Progenitor cell of endocrine pancreas (in vitro differentiated cells): ENCODE results near the gene ABL2. TPM values are rescaled to one million over a fixed set of nuclear protein-coding genes. Genes with fewer than 3 reads are reported as not detected.
A peak's percentile ranks its signal among the peaks of the same experiment; 100 is the strongest.

Experiments
- DNase-seq: peaks from one replicate; pipeline ENCODE4 v3.0.0; 2021; ENCODE audit warnings: low spot score; ENCODE audit not compliant: unreplicated experiment
- H3K27ac Mint-ChIP-seq: 2 replicates; pipeline ENCODE4 v1.8.0; 2021; ENCODE audit warnings: mild to moderate bottlenecking, moderate library complexity, mixed read lengths
- H3K27me3 Mint-ChIP-seq: 2 replicates; pipeline ENCODE4 v1.8.0; 2021; ENCODE audit warnings: mixed read lengths
- H3K36me3 Mint-ChIP-seq: 2 replicates; pipeline ENCODE4 v1.8.0; 2022; ENCODE audit warnings: mixed read lengths; ENCODE audit not compliant: insufficient read depth
- H3K4me1 Mint-ChIP-seq: 2 replicates; pipeline ENCODE4 v1.8.0; 2021; ENCODE audit warnings: low read depth, mixed read lengths
- H3K4me3 Mint-ChIP-seq: 2 replicates; pipeline ENCODE4 v1.8.0; 2021; ENCODE audit warnings: low read depth, mild to moderate bottlenecking, moderate library complexity, mixed read lengths
- H3K9me3 Mint-ChIP-seq: 2 replicates; pipeline ENCODE4 v1.8.0; 2021; ENCODE audit warnings: low read depth, mixed read lengths
- CTCF ChIP-seq: fragments of 200-600 bp; sonication (generic); IDR thresholded peaks from one replicate; pipeline ENCODE4 v1.5.0; 2021; ENCODE audit warnings: antibody characterized with exemption, mild to moderate bottlenecking; ENCODE audit not compliant: unreplicated experiment
- total RNA-seq: library from RNA; stranded (reverse); gene quantifications from 2 replicates; pipeline ENCODE4 v1.2.1, GENCODE V29; 2021

Gene ABL2
- total RNA-seq, 1 donor from 2014 or later, result 23.7 TPM

DNA sequence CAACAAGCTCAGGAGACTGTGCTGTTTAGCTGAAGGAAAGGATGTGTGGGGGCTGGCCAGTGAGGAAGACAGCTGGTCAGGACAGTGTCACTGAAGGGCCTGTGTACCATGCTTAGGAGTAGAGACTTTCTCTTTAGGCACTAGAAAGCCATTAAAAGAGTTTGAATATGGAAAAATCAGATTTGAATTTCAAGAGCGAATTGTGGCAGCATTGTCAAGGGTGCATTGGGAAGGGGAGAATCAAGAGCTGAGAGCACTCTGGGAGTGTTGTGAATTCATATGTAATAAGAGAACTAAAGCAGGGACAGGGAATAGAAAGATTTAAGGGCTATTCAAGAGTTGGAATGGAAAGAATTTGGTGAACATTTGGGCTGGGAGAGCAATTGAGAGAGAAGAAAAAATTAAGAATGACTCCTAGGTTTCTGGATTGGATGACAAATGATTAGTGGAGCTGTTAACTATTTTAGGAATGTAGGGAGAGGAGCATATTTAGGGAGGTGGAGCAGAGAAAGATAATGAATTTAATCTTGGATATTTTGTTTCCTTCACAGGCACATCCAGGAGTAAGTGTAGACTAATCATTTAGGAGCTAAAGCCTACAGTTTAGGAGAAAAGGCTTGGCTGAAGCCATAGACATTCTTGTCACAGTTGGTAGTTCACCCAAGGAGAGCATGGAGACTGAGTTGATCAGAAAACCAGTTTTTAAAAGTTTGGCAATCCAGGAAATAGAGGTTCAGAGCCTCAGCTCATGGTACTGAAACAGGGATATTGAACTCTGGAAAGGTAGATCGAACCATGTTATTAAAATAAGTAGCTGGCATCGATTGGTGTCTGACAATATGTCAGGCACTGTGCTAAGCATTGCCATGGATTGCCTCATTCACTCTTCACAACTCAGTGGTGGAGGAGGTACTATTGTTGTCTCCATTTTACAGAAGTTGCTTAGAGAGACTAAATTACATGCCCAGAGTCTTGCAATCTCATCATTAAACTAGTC, 170.7 kb downstream of the ABL2 start:
- H3K4me3 Mint-ChIP-seq, result no peak overlapping the region
- peaks cover 3% of the 10 kb centered on the region for H3K4me1 Mint-ChIP-seq
- H3K27me3 Mint-ChIP-seq, result no peaks in the 10 kb centered on the region
- no peak for TF ChIP-seq CTCF
- H3K9me3 Mint-ChIP-seq, result peaks cover 16% of the 10 kb centered on the region
- DNase-seq, result no peak
- H3K27ac Mint-ChIP-seq, result no peak overlapping the region
- peaks cover 40% of the 10 kb centered on the region for H3K36me3 Mint-ChIP-seq

DNA sequence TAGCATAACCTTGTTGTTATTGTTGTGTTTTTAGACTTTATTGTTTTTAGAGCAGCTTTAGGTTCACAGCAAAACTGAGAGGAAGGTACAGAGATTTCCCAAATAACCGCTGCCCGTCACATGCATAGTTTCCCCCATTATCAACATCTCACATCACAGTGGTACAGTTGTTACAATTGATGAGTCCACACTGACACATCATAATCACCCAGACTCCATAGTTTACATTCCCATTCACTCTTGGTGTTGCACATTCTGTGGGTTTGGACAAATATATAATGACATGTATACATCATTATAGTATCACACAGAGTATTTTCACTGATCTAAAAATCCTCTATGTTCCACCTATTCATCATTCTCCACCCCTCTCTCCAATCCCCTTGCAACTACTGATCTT, 173.5 kb downstream of the ABL2 start:
- H3K27ac Mint-ChIP-seq, result no peak overlapping the region
- no peak for TF ChIP-seq CTCF
- no peak for DNase-seq
- peaks cover 16% of the 10 kb centered on the region for H3K9me3 Mint-ChIP-seq
- peaks cover 39% of the 10 kb centered on the region for H3K36me3 Mint-ChIP-seq
- peaks cover 6% of the 10 kb centered on the region for H3K4me1 Mint-ChIP-seq
- H3K27me3 Mint-ChIP-seq, result no peaks in the 10 kb centered on the region
- no peak overlapping the region for H3K4me3 Mint-ChIP-seq

DNA sequence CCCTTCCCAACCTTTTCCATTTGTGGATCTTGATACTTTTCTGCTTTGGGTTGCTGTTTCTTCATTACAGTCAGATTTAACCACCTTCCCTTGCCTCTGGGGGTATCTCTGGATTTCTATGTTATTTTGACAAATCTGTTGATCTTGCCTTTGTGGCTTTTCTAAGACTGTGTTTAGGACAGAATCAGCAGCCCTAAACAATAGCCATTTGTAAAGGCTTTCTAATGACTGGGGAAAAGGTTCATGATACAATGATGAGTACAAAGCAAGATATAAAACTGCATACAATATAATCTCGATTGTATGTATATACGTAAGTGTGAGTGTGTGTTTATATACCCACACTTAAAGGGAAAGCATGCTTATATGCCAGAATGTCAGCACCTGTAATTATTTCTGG, 176.0 kb downstream of the ABL2 start:
- no peak overlapping the region for H3K4me3 Mint-ChIP-seq
- no peak for DNase-seq
- H3K27ac Mint-ChIP-seq, result peak overlapping the region; percentile 68
- no peak for TF ChIP-seq CTCF
- H3K27me3 Mint-ChIP-seq, result no peaks in the 10 kb centered on the region
- H3K36me3 Mint-ChIP-seq, result peaks cover 32% of the 10 kb centered on the region
- peaks cover 3% of the 10 kb centered on the region for H3K4me1 Mint-ChIP-seq
- H3K9me3 Mint-ChIP-seq, result peaks cover 16% of the 10 kb centered on the region

GRCh38 chr1:179052776-179053175, 176.7 kb downstream of the ABL2 start:
- peaks cover 3% of the 10 kb centered on the region for H3K4me1 Mint-ChIP-seq
- H3K36me3 Mint-ChIP-seq, result peaks cover 32% of the 10 kb centered on the region
- peaks cover 16% of the 10 kb centered on the region for H3K9me3 Mint-ChIP-seq

More at GRCh38 chr1:179052776-179053175, 176.7 kb downstream of the ABL2 start:
- DNase-seq, result no peak
- Mint-ChIP-seq H3K27ac (no peak overlapping the region), H3K4me3 (no peak overlapping the region), H3K27me3 (no peaks in the 10 kb centered on the region)
- no peak for TF ChIP-seq CTCF

Other genes with a start within 250 kb of the ABL2 start
- 39.9 and 42.9 TPM in 2 replicates for gene FAM20B, start 203.8 kb downstream of the ABL2 start, total RNA-seq
- 27.4 and 27.9 TPM in 2 replicates for gene TOR3A, start 147.6 kb downstream of the ABL2 start, total RNA-seq
- 61.1 and 61.5 TPM in 2 replicates for gene SOAT1, start 64.1 kb upstream of the ABL2 start, total RNA-seq
- gene AXDND1, start 136.3 kb upstream of the ABL2 start, total RNA-seq, result 2.0 and 2.5 TPM in 2 replicates